Measurements from ENCODE around the gene CD37.

DNA sequence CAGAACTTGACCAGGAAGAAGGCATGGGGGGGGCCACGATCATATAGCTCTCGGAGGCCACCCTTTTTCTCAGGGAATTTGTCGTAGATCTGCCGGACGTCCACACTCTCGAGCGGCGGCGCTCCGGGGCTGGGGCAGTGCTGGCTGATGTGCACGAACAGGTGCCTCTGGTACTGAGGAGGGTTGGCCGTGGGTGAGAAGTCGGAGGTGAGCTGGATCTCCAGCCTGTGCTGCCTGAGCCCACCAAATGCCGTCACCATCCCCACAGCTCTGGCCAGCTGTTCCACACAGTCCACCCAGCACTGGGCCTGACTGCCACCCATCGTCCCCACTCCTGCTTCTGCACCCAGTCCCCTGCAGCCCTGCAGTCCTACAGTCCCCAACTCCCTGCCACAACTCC is 12.0 kb downstream of the CD37 start:
- TF ChIP-seq POLR2AphosphoS5 (IDR thresholded peaks at IDR 0.05; ENCODE audit: insufficient read depth in 1 of 2, low read depth in 1 of 2) (no peak), POLR2A (IDR thresholded peaks at IDR 0.05) (no peak)
- TF ChIP-seq, protein P1, sequence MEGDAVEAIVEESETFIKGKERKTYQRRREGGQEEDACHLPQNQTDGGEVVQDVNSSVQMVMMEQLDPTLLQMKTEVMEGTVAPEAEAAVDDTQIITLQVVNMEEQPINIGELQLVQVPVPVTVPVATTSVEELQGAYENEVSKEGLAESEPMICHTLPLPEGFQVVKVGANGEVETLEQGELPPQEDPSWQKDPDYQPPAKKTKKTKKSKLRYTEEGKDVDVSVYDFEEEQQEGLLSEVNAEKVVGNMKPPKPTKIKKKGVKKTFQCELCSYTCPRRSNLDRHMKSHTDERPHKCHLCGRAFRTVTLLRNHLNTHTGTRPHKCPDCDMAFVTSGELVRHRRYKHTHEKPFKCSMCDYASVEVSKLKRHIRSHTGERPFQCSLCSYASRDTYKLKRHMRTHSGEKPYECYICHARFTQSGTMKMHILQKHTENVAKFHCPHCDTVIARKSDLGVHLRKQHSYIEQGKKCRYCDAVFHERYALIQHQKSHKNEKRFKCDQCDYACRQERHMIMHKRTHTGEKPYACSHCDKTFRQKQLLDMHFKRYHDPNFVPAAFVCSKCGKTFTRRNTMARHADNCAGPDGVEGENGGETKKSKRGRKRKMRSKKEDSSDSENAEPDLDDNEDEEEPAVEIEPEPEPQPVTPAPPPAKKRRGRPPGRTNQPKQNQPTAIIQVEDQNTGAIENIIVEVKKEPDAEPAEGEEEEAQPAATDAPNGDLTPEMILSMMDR (IDR thresholded peaks at IDR 0.05) = no peak
